Mammary epithelial cell (primary cell): ENCODE results near the gene SLC22A17.

ENCODE experiments used
- EZH2 ChIP-seq: IDR thresholded peaks from 2 replicates; pipeline ENCODE4 v1.6.1; 2012; ENCODE audit warnings: low read length, inconsistent platforms, borderline replicate concordance
- TF ChIP-seq, protein P1 (sequence below), 2 donors: IDR thresholded peaks in 1 of 2; conservative IDR thresholded peaks in 1 of 2; 2 replicates each; pipeline ENCODE4 v1.5.1; 2011 to 2012; ENCODE audit warnings: inconsistent platforms in 2 of 2, low read length in 2 of 2, mild to moderate bottlenecking in 2 of 2, control low read depth in 1 of 2, low read depth in 1 of 2; ENCODE audit not compliant: insufficient read depth in 1 of 2; ENCODE audit errors: extremely low read depth in 1 of 2

DNA sequence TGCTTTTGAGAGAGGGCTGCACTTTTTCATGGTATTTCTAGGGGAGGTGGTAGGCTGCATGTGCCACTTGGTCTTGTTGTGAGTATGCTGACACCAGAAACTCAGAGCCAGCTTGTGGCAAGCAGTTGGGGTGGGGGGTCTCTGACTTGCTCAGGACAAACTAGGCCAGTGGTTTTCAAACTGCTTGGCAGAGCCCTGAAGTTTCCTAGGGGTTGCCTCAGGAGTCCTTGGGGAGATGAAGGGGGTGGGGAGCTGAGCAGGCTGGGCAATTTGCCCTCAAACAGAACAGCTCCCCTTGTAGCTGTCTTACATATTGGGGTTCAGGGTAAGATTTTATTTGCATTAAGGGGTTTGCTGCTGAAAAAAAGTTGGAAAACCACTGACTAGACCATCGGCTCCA lies 42.1 kb downstream of the SLC22A17 start:
- TF ChIP-seq, protein P1, sequence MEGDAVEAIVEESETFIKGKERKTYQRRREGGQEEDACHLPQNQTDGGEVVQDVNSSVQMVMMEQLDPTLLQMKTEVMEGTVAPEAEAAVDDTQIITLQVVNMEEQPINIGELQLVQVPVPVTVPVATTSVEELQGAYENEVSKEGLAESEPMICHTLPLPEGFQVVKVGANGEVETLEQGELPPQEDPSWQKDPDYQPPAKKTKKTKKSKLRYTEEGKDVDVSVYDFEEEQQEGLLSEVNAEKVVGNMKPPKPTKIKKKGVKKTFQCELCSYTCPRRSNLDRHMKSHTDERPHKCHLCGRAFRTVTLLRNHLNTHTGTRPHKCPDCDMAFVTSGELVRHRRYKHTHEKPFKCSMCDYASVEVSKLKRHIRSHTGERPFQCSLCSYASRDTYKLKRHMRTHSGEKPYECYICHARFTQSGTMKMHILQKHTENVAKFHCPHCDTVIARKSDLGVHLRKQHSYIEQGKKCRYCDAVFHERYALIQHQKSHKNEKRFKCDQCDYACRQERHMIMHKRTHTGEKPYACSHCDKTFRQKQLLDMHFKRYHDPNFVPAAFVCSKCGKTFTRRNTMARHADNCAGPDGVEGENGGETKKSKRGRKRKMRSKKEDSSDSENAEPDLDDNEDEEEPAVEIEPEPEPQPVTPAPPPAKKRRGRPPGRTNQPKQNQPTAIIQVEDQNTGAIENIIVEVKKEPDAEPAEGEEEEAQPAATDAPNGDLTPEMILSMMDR (conservative IDR thresholded peaks at IDR 0.05 in 1 of 2, IDR thresholded peaks at IDR 0.05 in 1 of 2; ENCODE audit: extremely low read depth in 1 of 2, insufficient read depth in 1 of 2, low read depth in 1 of 2, low read length in 2 of 2): no peak
- no peak for TF ChIP-seq EZH2
